Neural progenitor cell (in vitro differentiated cells): ENCODE data around the gene ITPK1. TPM values are rescaled to one million over a fixed set of nuclear protein-coding genes. Genes with fewer than 3 reads are reported as not detected.

Experiments
- DNase-seq: peaks from one replicate; pipeline ENCODE4 v3.0.0-alpha.2; 2016; ENCODE audit warnings: low spot score
- H2AFZ ChIP-seq: fragments of 200-600 bp; sonication (generic); replicated peaks from 2 replicates; pipeline ENCODE4 v1.6.1; 2016; ENCODE audit warnings: antibody characterized with exemption
- H3F3A ChIP-seq: fragments of 200-600 bp; sonication (generic); 2 replicates; pipeline ENCODE4 v1.6.1; 2016; ENCODE audit warnings: antibody characterized with exemption, low read depth
- H3K27ac ChIP-seq: fragments of 200-600 bp; sonication (generic); 2 replicates; pipeline ENCODE4 v1.5.1; 2016; ENCODE audit warnings: mild to moderate bottlenecking
- H3K27me3 ChIP-seq: fragments of 200-600 bp; sonication (generic); 2 replicates; pipeline ENCODE4 v1.6.1; 2016; ENCODE audit warnings: mild to moderate bottlenecking, moderate library complexity
- H3K36me3 ChIP-seq: fragments of 200-600 bp; sonication (generic); 2 replicates; pipeline ENCODE4 v1.5.1; 2016
- H3K4me1 ChIP-seq: fragments of 200-600 bp; sonication (generic); 2 replicates; pipeline ENCODE4 v1.6.1; 2016; ENCODE audit warnings: mixed run types
- H3K4me2 ChIP-seq: fragments of 200-600 bp; sonication (generic); 2 replicates; pipeline ENCODE4 v1.6.1; 2016
- H3K4me3 ChIP-seq: fragments of 200-600 bp; sonication (generic); 2 replicates; pipeline ENCODE4 v1.5.1; 2016
- H3K79me2 ChIP-seq: fragments of 200-600 bp; sonication (generic); 2 replicates; pipeline ENCODE4 v1.6.1; 2016; ENCODE audit warnings: low read depth
- H3K9ac ChIP-seq: fragments of 200-600 bp; sonication (generic); 2 replicates; pipeline ENCODE4 v1.6.1; 2016
- H3K9me3 ChIP-seq: fragments of 200-600 bp; sonication (generic); 2 replicates; pipeline ENCODE4 v1.5.1; 2016; ENCODE audit warnings: low read depth
- H4K20me1 ChIP-seq: fragments of 200-600 bp; sonication (generic); 2 replicates; pipeline ENCODE4 v1.6.1; 2016; ENCODE audit warnings: low read depth
- H3K27ac Mint-ChIP-seq: 3 replicates; pipeline ENCODE4 v1.8.0; 2021; ENCODE audit warnings: mixed read lengths
- H3K27me3 Mint-ChIP-seq: 2 replicates; pipeline ENCODE4 v1.8.0; 2022; ENCODE audit warnings: low read depth, mild to moderate bottlenecking, inconsistent platforms, moderate library complexity, mixed read lengths; ENCODE audit not compliant: insufficient read depth
- H3K36me3 Mint-ChIP-seq: 3 replicates; pipeline ENCODE4 v1.8.0; 2021; ENCODE audit warnings: mixed read lengths
- H3K4me1 Mint-ChIP-seq: 3 replicates; pipeline ENCODE4 v1.8.0; 2021; ENCODE audit warnings: mixed read lengths
- H3K4me3 Mint-ChIP-seq: 3 replicates; pipeline ENCODE4 v1.8.0; 2021; ENCODE audit warnings: mild to moderate bottlenecking, moderate library complexity, mixed read lengths
- H3K9me3 Mint-ChIP-seq: 3 replicates; pipeline ENCODE4 v1.8.0; 2020; ENCODE audit warnings: mixed read lengths
- EZH2 ChIP-seq: fragments of 200-600 bp; sonication (generic); IDR thresholded peaks from 2 replicates; pipeline ENCODE4 v1.6.1; 2017; ENCODE audit warnings: antibody characterized with exemption, mild to moderate bottlenecking, moderate library complexity
- EZH2phosphoT487 ChIP-seq: fragments of 200-600 bp; sonication (generic); IDR thresholded peaks from 2 replicates; pipeline ENCODE4 v1.6.1; 2017; ENCODE audit warnings: antibody characterized with exemption
- total RNA-seq: library from RNA; depleted of rRNA; stranded (reverse); fragments of >200 nt; gene quantifications from 2 replicates; pipeline ENCODE4 v1.2.3, GENCODE V29; 2015; ENCODE audit warnings: low replicate concordance
- TF ChIP-seq, protein P1 (sequence below): fragments of 200-600 bp; sonication (generic); IDR thresholded peaks from 2 replicates; pipeline ENCODE4 v1.5.1; 2017; ENCODE audit warnings: antibody characterized with exemption, mild to moderate bottlenecking

ITPK1 gene
- total RNA-seq, 1 donor from 2014 or later = 25.8 TPM

DNA sequence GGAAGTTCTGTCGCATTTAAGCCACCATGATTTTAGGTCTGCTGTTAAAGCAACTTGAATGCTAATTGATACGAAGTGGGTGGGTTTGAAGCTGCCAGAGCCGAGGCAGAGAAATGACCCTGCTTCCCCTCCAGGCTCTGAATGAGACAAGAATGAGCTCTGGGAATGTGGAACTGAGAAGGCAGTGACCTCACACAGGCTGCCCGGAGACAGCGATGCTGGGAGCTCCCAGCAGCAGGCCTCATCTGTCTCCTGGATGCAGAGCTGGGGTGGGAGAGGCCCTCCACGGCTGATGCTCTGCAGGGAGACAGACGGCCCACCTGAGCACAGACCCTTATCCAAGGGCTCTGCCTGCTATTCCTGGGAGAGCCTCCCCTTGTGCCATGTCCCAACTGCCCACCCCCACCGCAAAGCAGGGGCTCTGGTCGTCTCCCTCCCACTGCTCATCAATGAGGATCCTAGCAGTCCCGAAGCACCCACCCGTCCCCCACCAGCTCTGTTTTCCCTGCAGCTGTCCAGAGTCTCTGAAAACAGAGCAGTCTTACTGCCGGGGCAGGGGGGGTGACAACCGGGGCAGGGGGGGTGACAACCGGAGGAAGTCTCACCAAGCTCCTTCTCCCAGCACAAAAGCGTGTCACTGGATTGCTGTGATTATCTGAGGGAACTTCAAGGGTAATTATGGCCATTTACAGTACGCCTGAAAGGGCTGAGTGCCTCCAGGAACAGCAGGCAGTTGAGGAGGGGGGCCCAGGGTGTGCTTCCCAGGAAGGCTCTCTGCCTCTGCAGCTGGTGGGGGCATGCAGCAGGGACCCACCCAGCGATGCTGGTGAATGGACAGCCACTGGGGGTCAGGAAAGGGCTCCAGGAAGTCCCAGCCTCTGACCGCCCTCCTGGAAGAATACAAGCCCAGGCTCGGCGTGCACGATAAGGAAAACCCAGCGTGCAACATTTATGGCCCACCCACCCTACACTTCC, 125.0 kb downstream of the ITPK1 start:
- Histone ChIP-seq H3K9ac (no peak overlapping the region), H3K79me2 (no peaks in the 10 kb centered on the region), H3K27me3 (no peaks in the 10 kb centered on the region), H2AFZ (no peak overlapping the region), H3K4me3 (no peak overlapping the region), H3K4me2 (no peak overlapping the region), H3K4me1 (no peaks in the 10 kb centered on the region), H3K9me3 (no peaks in the 10 kb centered on the region), H3K27ac (no peak overlapping the region), H3K36me3 (no peaks in the 10 kb centered on the region), H3F3A (no peaks in the 10 kb centered on the region), H4K20me1 (no peaks in the 10 kb centered on the region)
- Mint-ChIP-seq H3K9me3 (no peaks in the 10 kb centered on the region), H3K4me3 (no peak overlapping the region), H3K4me1 (peaks cover 3% of the 10 kb centered on the region), H3K27ac (no peak overlapping the region), H3K27me3 (peaks cover 5% of the 10 kb centered on the region), H3K36me3 (peaks cover 4% of the 10 kb centered on the region)
- TF ChIP-seq, protein P1, sequence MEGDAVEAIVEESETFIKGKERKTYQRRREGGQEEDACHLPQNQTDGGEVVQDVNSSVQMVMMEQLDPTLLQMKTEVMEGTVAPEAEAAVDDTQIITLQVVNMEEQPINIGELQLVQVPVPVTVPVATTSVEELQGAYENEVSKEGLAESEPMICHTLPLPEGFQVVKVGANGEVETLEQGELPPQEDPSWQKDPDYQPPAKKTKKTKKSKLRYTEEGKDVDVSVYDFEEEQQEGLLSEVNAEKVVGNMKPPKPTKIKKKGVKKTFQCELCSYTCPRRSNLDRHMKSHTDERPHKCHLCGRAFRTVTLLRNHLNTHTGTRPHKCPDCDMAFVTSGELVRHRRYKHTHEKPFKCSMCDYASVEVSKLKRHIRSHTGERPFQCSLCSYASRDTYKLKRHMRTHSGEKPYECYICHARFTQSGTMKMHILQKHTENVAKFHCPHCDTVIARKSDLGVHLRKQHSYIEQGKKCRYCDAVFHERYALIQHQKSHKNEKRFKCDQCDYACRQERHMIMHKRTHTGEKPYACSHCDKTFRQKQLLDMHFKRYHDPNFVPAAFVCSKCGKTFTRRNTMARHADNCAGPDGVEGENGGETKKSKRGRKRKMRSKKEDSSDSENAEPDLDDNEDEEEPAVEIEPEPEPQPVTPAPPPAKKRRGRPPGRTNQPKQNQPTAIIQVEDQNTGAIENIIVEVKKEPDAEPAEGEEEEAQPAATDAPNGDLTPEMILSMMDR = no peak
- TF ChIP-seq EZH2phosphoT487 = no peak
- no peak for TF ChIP-seq EZH2
- DNase-seq = no peak

DNA sequence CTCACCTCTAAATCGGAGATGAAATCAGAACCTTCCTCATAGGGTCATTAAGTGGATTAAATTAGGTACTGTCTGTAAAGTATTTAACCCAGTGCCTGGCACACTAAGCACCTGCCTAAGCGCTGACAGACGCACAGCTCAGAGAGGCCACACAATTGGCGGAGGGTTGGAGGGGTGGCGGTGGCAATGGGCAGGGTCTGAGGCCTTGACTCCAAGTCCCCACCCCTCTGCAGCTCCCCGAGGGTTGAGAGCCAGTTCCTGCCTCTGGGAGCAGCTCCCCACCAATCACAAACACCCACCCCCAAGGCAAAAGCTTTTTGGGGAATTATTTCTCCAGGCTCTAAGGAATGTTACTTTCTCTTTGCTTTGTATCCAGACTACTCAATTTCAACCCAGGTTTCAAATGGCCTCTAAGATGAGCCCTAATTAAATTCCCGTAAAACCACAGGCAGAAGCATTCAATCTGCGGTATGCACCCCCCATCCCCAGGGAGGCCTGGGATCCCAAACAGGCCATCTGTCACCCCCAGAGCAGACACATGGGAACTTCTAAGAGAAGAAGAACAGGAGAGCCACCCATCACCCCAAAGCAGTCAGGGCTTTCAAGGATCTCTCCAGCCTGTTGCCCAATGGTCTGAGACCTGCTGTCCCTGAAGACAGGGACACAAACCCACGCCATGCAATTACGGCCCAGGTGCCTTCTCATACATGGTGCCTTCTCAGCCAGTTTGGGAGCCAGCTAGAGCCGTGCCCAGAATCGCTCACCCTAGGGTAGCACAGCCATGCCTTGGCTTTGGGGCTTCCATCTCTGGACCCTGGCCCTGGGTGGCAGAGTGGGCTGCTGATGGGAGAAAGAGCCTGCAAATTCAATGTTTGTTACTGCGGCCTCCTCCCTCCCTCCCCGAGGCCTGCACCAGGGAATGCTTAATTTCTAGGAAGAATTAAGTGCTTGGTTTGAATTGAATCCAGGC, 126.7 kb downstream of the ITPK1 start:
- no peak overlapping the region for H3K4me2 ChIP-seq
- H2AFZ ChIP-seq = no peak overlapping the region
- no peaks in the 10 kb centered on the region for H3K36me3 ChIP-seq
- no peaks in the 10 kb centered on the region for H3K27me3 ChIP-seq
- Mint-ChIP-seq H3K4me1 (peaks cover 3% of the 10 kb centered on the region), H3K27me3 (peaks cover 5% of the 10 kb centered on the region), H3K36me3 (peaks cover 4% of the 10 kb centered on the region), H3K4me3 (no peak overlapping the region), H3K27ac (no peak overlapping the region), H3K9me3 (no peaks in the 10 kb centered on the region)
- no peaks in the 10 kb centered on the region for H3K4me1 ChIP-seq
- H3K9ac ChIP-seq = no peak overlapping the region
- no peak overlapping the region for H3K4me3 ChIP-seq
- TF ChIP-seq, protein P1 = no peak
- TF ChIP-seq EZH2 (no peak), EZH2phosphoT487 (no peak)
- DNase-seq = no peak
- H3K27ac ChIP-seq = no peak overlapping the region
- H4K20me1 ChIP-seq = no peaks in the 10 kb centered on the region
- H3K9me3 ChIP-seq = no peaks in the 10 kb centered on the region
- H3F3A ChIP-seq = no peaks in the 10 kb centered on the region
- no peaks in the 10 kb centered on the region for H3K79me2 ChIP-seq

DNA sequence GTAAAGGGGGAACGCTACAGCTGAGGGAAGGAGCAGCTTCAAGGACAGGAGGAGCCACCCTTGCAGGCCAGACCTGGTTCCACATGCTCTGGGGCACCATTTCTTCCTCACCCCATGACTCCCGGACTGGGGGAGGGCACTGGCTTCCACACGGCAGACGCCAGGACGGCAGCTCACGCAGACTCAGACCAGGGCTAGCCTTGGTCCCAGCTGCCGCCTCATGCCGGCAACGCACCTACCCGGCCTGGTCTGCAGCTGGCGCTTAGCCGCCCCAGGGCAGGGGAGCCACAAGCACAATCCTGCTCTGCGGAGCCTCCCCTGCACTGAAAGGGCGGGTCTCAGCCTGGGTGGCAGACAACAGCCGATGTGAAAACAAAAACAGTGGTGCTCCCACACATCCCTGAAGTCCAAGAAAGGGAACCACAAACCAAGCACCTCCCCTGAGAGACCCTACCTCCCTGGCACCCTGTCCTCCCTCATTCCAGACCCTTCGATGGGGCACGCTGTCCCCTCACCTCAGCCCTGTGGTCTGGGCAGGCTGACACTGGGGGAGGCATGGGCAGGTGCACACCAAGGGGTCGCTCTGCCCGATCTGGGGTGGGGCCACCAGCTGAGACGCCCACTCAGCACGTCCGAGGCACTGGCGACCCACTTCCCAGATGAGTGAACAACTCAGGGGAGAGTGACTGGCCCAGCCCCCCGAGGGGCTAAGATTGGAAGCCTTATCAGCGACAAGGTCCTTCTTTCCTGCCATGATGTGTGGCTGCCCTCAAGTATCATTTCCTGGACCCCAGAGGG, 127.8 kb downstream of the ITPK1 start:
- H3K4me3 ChIP-seq = no peak overlapping the region
- H3K4me3 Mint-ChIP-seq = no peak overlapping the region
- DNase-seq = no peak
- no peaks in the 10 kb centered on the region for H4K20me1 ChIP-seq
- H3K9me3 ChIP-seq = no peaks in the 10 kb centered on the region
- H3K36me3 Mint-ChIP-seq = no peaks in the 10 kb centered on the region
- H3K9me3 Mint-ChIP-seq = no peaks in the 10 kb centered on the region
- TF ChIP-seq, protein P1 = no peak
- no peak for TF ChIP-seq EZH2phosphoT487
- no peak for TF ChIP-seq EZH2
- no peak overlapping the region for H3K9ac ChIP-seq
- H3K27ac ChIP-seq = no peak overlapping the region
- no peak overlapping the region for H3K27ac Mint-ChIP-seq
- H3K4me1 ChIP-seq = no peaks in the 10 kb centered on the region
- H3K27me3 ChIP-seq = no peaks in the 10 kb centered on the region
- H3K27me3 Mint-ChIP-seq = peaks cover 5% of the 10 kb centered on the region
- H3K79me2 ChIP-seq = no peaks in the 10 kb centered on the region
- no peak overlapping the region for H3K4me2 ChIP-seq
- no peak overlapping the region for H2AFZ ChIP-seq
- no peaks in the 10 kb centered on the region for H3K36me3 ChIP-seq
- H3F3A ChIP-seq = no peaks in the 10 kb centered on the region
- peaks cover 3% of the 10 kb centered on the region for H3K4me1 Mint-ChIP-seq
